DMS53 treated with DMSO at 0.1 percent for 48 hours (cell line): ENCODE data around the gene RASGRP2.

Experiments
- DNase-seq: peaks from one replicate; lab custom pipeline; 2025; ENCODE audit not compliant: unreplicated experiment; lab: John Stamatoyannopoulos, UW

Gene RASGRP2

GRCh38 chr11:64757549-64758329, 13.8 kb upstream of the RASGRP2 start:
- DNase-seq = no peak

- DNase-seq = no peak
Observed at GRCh38 chr11:64755681-64756361, 11.9 kb upstream of the RASGRP2 start.

- no peak for DNase-seq
Observed at GRCh38 chr11:64754919-64755662, 11.1 kb upstream of the RASGRP2 start.

GRCh38 chr11:64754124-64754918, 10.4 kb upstream of the RASGRP2 start:
- DNase-seq = no peak

- DNase-seq = no peak
Observed at GRCh38 chr11:64753380-64754123, 9.6 kb upstream of the RASGRP2 start.

GRCh38 chr11:64753019-64753379, 9.1 kb upstream of the RASGRP2 start:
- no peak for DNase-seq

- DNase-seq = no peak
Observed at GRCh38 chr11:64752175-64752970, 8.4 kb upstream of the RASGRP2 start.

GRCh38 chr11:64751580-64751979, 7.6 kb upstream of the RASGRP2 start:
- DNase-seq = no peak

- no peak for DNase-seq
Observed at GRCh38 chr11:64751136-64751535, 7.2 kb upstream of the RASGRP2 start.

- no peak for DNase-seq
Observed at GRCh38 chr11:64750361-64751054, 6.6 kb upstream of the RASGRP2 start.

GRCh38 chr11:64747961-64748665, 4.2 kb upstream of the RASGRP2 start:
- DNase-seq = no peak

- DNase-seq = no peak
Observed at GRCh38 chr11:64746486-64746885, 2.5 kb upstream of the RASGRP2 start.

- no peak for DNase-seq
Observed at GRCh38 chr11:64745521-64746328, 1.8 kb upstream of the RASGRP2 start.

- no peak for DNase-seq
Observed at GRCh38 chr11:64745189-64745520, 1.2 kb upstream of the RASGRP2 start.

GRCh38 chr11:64744544-64745188, 724 bp upstream of the RASGRP2 start:
- DNase-seq = no peak

GRCh38 chr11:64742889-64743590, 902 bp downstream of the RASGRP2 start:
- peak; percentile 24 for DNase-seq
